Mesendoderm (in vitro differentiated cells): ENCODE results near the gene MFAP2.
"Not testable (repeated sequence)": the region's sequence is repeated elsewhere in the genome, so short reads cannot be mapped to it uniquely, and the experiment has no call there.

Source experiments
- DNase-seq: peaks from one replicate; pipeline ENCODE4 v3.0.0; 2013
- H2AK5ac ChIP-seq: 2 replicates; pipeline ENCODE4 v1.6.1; 2013; ENCODE audit warnings: low read length, inconsistent platforms
- H2BK120ac ChIP-seq: 2 replicates; pipeline ENCODE4 v1.6.1; 2013; ENCODE audit warnings: low read depth, mild to moderate bottlenecking, low read length, moderate library complexity, mixed read lengths
- H2BK15ac ChIP-seq: replicated peaks from 2 replicates; pipeline ENCODE4 v1.6.1; 2013; ENCODE audit warnings: low read depth, mild to moderate bottlenecking, moderate library complexity
- H2BK5ac ChIP-seq: 2 replicates; pipeline ENCODE4 v1.6.1; 2013; ENCODE audit warnings: low read length, inconsistent platforms
- H3K18ac ChIP-seq: 2 replicates; pipeline ENCODE4 v1.6.1; 2013; ENCODE audit warnings: mild to moderate bottlenecking, low read length, mixed read lengths
- H3K23ac ChIP-seq: one replicate; pipeline ENCODE4 v1.6.1; 2013; ENCODE audit warnings: low read length
- H3K27ac ChIP-seq: 2 replicates; pipeline ENCODE4 v1.5.1; 2013; ENCODE audit warnings: low read depth, mild to moderate bottlenecking, inconsistent platforms, low read length, moderate library complexity
- H3K27me3 ChIP-seq: 2 replicates; pipeline ENCODE4 v1.6.1; 2013; ENCODE audit warnings: low read length, control low read depth, mild to moderate bottlenecking, inconsistent platforms; ENCODE audit not compliant: insufficient read depth, poor library complexity
- H3K36me3 ChIP-seq: 2 replicates; pipeline ENCODE4 v1.6.1; 2013; ENCODE audit warnings: low read length, inconsistent platforms; ENCODE audit not compliant: control insufficient read depth, insufficient read depth
- H3K4ac ChIP-seq: one replicate; pipeline ENCODE4 v1.6.1; 2013; ENCODE audit warnings: low read depth, mild to moderate bottlenecking, low read length, moderate library complexity
- H3K4me1 ChIP-seq: 2 replicates; pipeline ENCODE4 v1.6.1; 2013; ENCODE audit warnings: low read depth, low read length, inconsistent platforms; ENCODE audit not compliant: control insufficient read depth
- H3K4me2 ChIP-seq: 2 replicates; pipeline ENCODE4 v1.6.1; 2013; ENCODE audit warnings: low read length
- H3K4me3 ChIP-seq: 2 replicates; pipeline ENCODE4 v1.5.1; 2013; ENCODE audit warnings: mild to moderate bottlenecking, low read length
- H3K56ac ChIP-seq: one replicate; pipeline ENCODE4 v1.6.1; 2013; ENCODE audit warnings: low read length
- H3K79me1 ChIP-seq: 2 replicates; pipeline ENCODE4 v1.6.1; 2013; ENCODE audit warnings: low read length, inconsistent platforms
- H3K79me2 ChIP-seq: 2 replicates; pipeline ENCODE4 v1.6.1; 2013; ENCODE audit warnings: mild to moderate bottlenecking, low read length; ENCODE audit not compliant: control insufficient read depth, insufficient read depth
- H3K9ac ChIP-seq: 2 replicates; pipeline ENCODE4 v1.6.1; 2013; ENCODE audit warnings: low read length, inconsistent platforms
- H4K5ac ChIP-seq: one replicate; pipeline ENCODE4 v1.6.1; 2013; ENCODE audit warnings: low read length
- H4K8ac ChIP-seq: one replicate; pipeline ENCODE4 v1.6.1; 2013; ENCODE audit warnings: low read depth, mild to moderate bottlenecking, control low read depth, low read length, moderate library complexity
- WGBS: extraction: QIAGEN DNeasy Blood & Tissue Kit; methylation state at CpG from one replicate; pipeline ENCODE4 v1.1.7; 2013; ENCODE audit warnings: low lambda C conversion rate, missing lambda C conversion rate; ENCODE audit not compliant: insufficient coverage; ENCODE audit errors: extremely low coverage; 5-methylcytosine and 5-hydroxymethylcytosine counted together

Gene MFAP2

GRCh38 chr1:16968372-16968771 lies 12.0 kb downstream of the MFAP2 start:
- no peak overlapping the region for H4K5ac ChIP-seq
- no peak overlapping the region for H3K4me2 ChIP-seq
- WGBS, result no CpG with 5 or more reads among the region's 3 CpGs
- H3K79me2 ChIP-seq, result no peaks in the 10 kb centered on the region
- no peaks in the 10 kb centered on the region for H3K79me1 ChIP-seq
- no peak overlapping the region for H3K23ac ChIP-seq
- no peak overlapping the region for H2BK15ac ChIP-seq
- no peak overlapping the region for H3K18ac ChIP-seq
- no peak for DNase-seq
- no peaks in the 10 kb centered on the region for H3K27me3 ChIP-seq
- no peak overlapping the region for H3K56ac ChIP-seq
- no peak overlapping the region for H3K9ac ChIP-seq
- peaks cover 3% of the 10 kb centered on the region for H3K36me3 ChIP-seq
- no peak overlapping the region for H3K27ac ChIP-seq
- no peak overlapping the region for H3K4me3 ChIP-seq
- no peak overlapping the region for H3K4ac ChIP-seq
- no peak overlapping the region for H4K8ac ChIP-seq
- no peak overlapping the region for H2BK120ac ChIP-seq
- H2BK5ac ChIP-seq, result no peak overlapping the region
- H3K4me1 ChIP-seq, result no peaks in the 10 kb centered on the region
- H2AK5ac ChIP-seq, result no peak overlapping the region

GRCh38 chr1:16967962-16968361 lies 12.5 kb downstream of the MFAP2 start:
- DNase-seq, result no peak
- Histone ChIP-seq H3K27ac (no peak overlapping the region), H2BK5ac (no peak overlapping the region), H4K5ac (no peak overlapping the region), H3K56ac (no peak overlapping the region), H2BK120ac (no peak overlapping the region), H2AK5ac (no peak overlapping the region), H2BK15ac (no peak overlapping the region), H3K36me3 (peaks cover 3% of the 10 kb centered on the region), H3K27me3 (no peaks in the 10 kb centered on the region), H3K4me3 (no peak overlapping the region), H3K79me1 (no peaks in the 10 kb centered on the region), H3K79me2 (no peaks in the 10 kb centered on the region), H3K23ac (no peak overlapping the region), H3K9ac (no peak overlapping the region), H3K4me1 (no peaks in the 10 kb centered on the region), H3K4me2 (no peak overlapping the region), H3K18ac (no peak overlapping the region), H3K4ac (no peak overlapping the region), H4K8ac (no peak overlapping the region)
- no CpG with 5 or more reads among the region's 21 CpGs for WGBS

- H3K4me3 ChIP-seq, result no peak overlapping the region
- H3K23ac ChIP-seq, result no peak overlapping the region
- no peaks in the 10 kb centered on the region for H3K27me3 ChIP-seq
- H3K36me3 ChIP-seq, result peaks cover 3% of the 10 kb centered on the region
- H2BK5ac ChIP-seq, result no peak overlapping the region
- no peak overlapping the region for H3K4ac ChIP-seq
- H3K79me1 ChIP-seq, result no peaks in the 10 kb centered on the region
- no peak overlapping the region for H4K5ac ChIP-seq
- H3K4me1 ChIP-seq, result no peaks in the 10 kb centered on the region
- H3K4me2 ChIP-seq, result no peak overlapping the region
- no peak overlapping the region for H3K18ac ChIP-seq
- H3K79me2 ChIP-seq, result no peaks in the 10 kb centered on the region
- no peak overlapping the region for H2BK15ac ChIP-seq
- no peak overlapping the region for H2AK5ac ChIP-seq
- H3K27ac ChIP-seq, result no peak overlapping the region
- no peak overlapping the region for H3K56ac ChIP-seq
- no peak overlapping the region for H4K8ac ChIP-seq
- DNase-seq, result no peak
- WGBS, result no CpG with 5 or more reads among the region's 7 CpGs
- H3K9ac ChIP-seq, result no peak overlapping the region
- no peak overlapping the region for H2BK120ac ChIP-seq
Observed at GRCh38 chr1:16967095-16967575, 13.3 kb downstream of the MFAP2 start.

- H3K4ac ChIP-seq, result no peak overlapping the region
- H3K4me1 ChIP-seq, result no peaks in the 10 kb centered on the region
- no peak overlapping the region for H3K27ac ChIP-seq
- H3K56ac ChIP-seq, result no peak overlapping the region
- no peak overlapping the region for H2BK5ac ChIP-seq
- H3K23ac ChIP-seq, result no peak overlapping the region
- H2BK15ac ChIP-seq, result no peak overlapping the region
- DNase-seq, result no peak
- no peaks in the 10 kb centered on the region for H3K27me3 ChIP-seq
- no peak overlapping the region for H4K5ac ChIP-seq
- no peak overlapping the region for H2BK120ac ChIP-seq
- no peaks in the 10 kb centered on the region for H3K79me1 ChIP-seq
- H4K8ac ChIP-seq, result no peak overlapping the region
- peaks cover 3% of the 10 kb centered on the region for H3K36me3 ChIP-seq
- no peak overlapping the region for H3K18ac ChIP-seq
- H3K4me3 ChIP-seq, result no peak overlapping the region
- H3K9ac ChIP-seq, result no peak overlapping the region
- no peaks in the 10 kb centered on the region for H3K79me2 ChIP-seq
- WGBS, result no CpG with 5 or more reads among the region's 22 CpGs
- H3K4me2 ChIP-seq, result no peak overlapping the region
- no peak overlapping the region for H2AK5ac ChIP-seq
Observed at GRCh38 chr1:16966282-16966681, 14.1 kb downstream of the MFAP2 start.

- Histone ChIP-seq H2AK5ac (no peak overlapping the region), H2BK120ac (no peak overlapping the region), H3K79me1 (no peaks in the 10 kb centered on the region), H3K18ac (no peak overlapping the region), H3K27ac (no peak overlapping the region), H3K4me2 (no peak overlapping the region), H3K79me2 (no peaks in the 10 kb centered on the region), H4K8ac (no peak overlapping the region), H3K27me3 (no peaks in the 10 kb centered on the region), H3K4me1 (no peaks in the 10 kb centered on the region), H3K9ac (no peak overlapping the region), H2BK5ac (no peak overlapping the region), H3K36me3 (peaks cover 3% of the 10 kb centered on the region), H3K4me3 (no peak overlapping the region), H4K5ac (no peak overlapping the region), H3K4ac (no peak overlapping the region), H3K23ac (no peak overlapping the region), H2BK15ac (no peak overlapping the region), H3K56ac (no peak overlapping the region)
- no CpG with 5 or more reads among the region's 13 CpGs for WGBS
- no peak for DNase-seq
Observed at GRCh38 chr1:16965486-16966067, 14.8 kb downstream of the MFAP2 start.

- not testable (repeated sequence) for H3K4me3 ChIP-seq, H3K18ac ChIP-seq, H3K4me1 ChIP-seq, H3K27ac ChIP-seq, H2BK120ac ChIP-seq, H2BK15ac ChIP-seq, H3K36me3 ChIP-seq, DNase-seq, H3K79me2 ChIP-seq, H4K8ac ChIP-seq, H3K56ac ChIP-seq, H3K23ac ChIP-seq, H4K5ac ChIP-seq, H3K27me3 ChIP-seq, H3K4ac ChIP-seq, H2AK5ac ChIP-seq, H3K9ac ChIP-seq, H3K79me1 ChIP-seq, H3K4me2 ChIP-seq, H2BK5ac ChIP-seq
- WGBS, result no CpG with 5 or more reads among the region's 4 CpGs
Observed at GRCh38 chr1:16964169-16964568, 16.3 kb downstream of the MFAP2 start.
